Mesenchymal stem cell (in vitro differentiated cells and primary cell): ENCODE results near the gene SHF.

Experiments used
- DNase-seq: peaks from one replicate; pipeline ENCODE4 v3.0.0-alpha.2; 2013
- H2AFZ ChIP-seq: one replicate; pipeline ENCODE4 v1.6.1; 2013; ENCODE audit warnings: low read depth, mild to moderate bottlenecking, control low read depth, inconsistent platforms, low read length, moderate library complexity
- H2AK5ac ChIP-seq: 2 replicates; pipeline ENCODE4 v1.6.1; 2013; ENCODE audit warnings: low read length, moderate library complexity, mild to moderate bottlenecking, inconsistent platforms; ENCODE audit not compliant: severe bottlenecking
- H2BK120ac ChIP-seq: one replicate; pipeline ENCODE4 v1.6.1; 2013; ENCODE audit warnings: low read depth, mild to moderate bottlenecking, inconsistent platforms, low read length, moderate library complexity
- H2BK12ac ChIP-seq, 2 experiments: one replicate each; pipeline ENCODE4 v1.6.1; 2013; ENCODE audit warnings: inconsistent platforms in 2 of 2, low read length in 2 of 2, mild to moderate bottlenecking in 2 of 2, moderate library complexity in 2 of 2, control low read depth in 1 of 2
- H2BK15ac ChIP-seq: one replicate; pipeline ENCODE4 v1.6.1; 2013; ENCODE audit warnings: mild to moderate bottlenecking, low read depth, inconsistent platforms; ENCODE audit not compliant: poor library complexity, severe bottlenecking
- H2BK5ac ChIP-seq: 2 replicates; pipeline ENCODE4 v1.6.1; 2013; ENCODE audit warnings: low read depth, mild to moderate bottlenecking, low read length, control low read depth, inconsistent platforms; ENCODE audit not compliant: poor library complexity, severe bottlenecking
- H3K14ac ChIP-seq, 2 experiments: one replicate each; pipeline ENCODE4 v1.6.1; 2013; ENCODE audit warnings: inconsistent platforms in 2 of 2, low read length in 2 of 2, control low read depth in 1 of 2, mild to moderate bottlenecking in 1 of 2, moderate library complexity in 1 of 2
- H3K18ac ChIP-seq, 2 experiments: one replicate each; pipeline ENCODE4 v1.6.1; 2013; ENCODE audit warnings: inconsistent platforms in 2 of 2, low read length in 2 of 2, control low read depth in 1 of 2, low read depth in 1 of 2, mild to moderate bottlenecking in 1 of 2
- H3K23ac ChIP-seq, 2 experiments: one replicate each; pipeline ENCODE4 v1.6.1; 2013; ENCODE audit warnings: inconsistent platforms in 2 of 2, low read length in 2 of 2, mild to moderate bottlenecking in 2 of 2, moderate library complexity in 2 of 2, control low read depth in 1 of 2
- H3K27ac ChIP-seq: 2 replicates; pipeline ENCODE4 v1.5.1; 2013; ENCODE audit warnings: mild to moderate bottlenecking, moderate library complexity, low read length, control low read depth, inconsistent platforms; ENCODE audit not compliant: poor library complexity, severe bottlenecking
- H3K27me3 ChIP-seq, 2 experiments: 2 replicates each; pipeline versions ENCODE4 v1.6.1 to v1.7.0; 2013; ENCODE audit warnings: low read length in 2 of 2, mild to moderate bottlenecking in 2 of 2, moderate library complexity in 2 of 2, control low read depth in 1 of 2, inconsistent platforms in 1 of 2; ENCODE audit not compliant: control insufficient read depth in 1 of 2, insufficient read depth in 1 of 2
- H3K36me3 ChIP-seq, 2 experiments: 2 replicates each; pipeline versions ENCODE4 v1.6.1 to v1.7.0; 2013; ENCODE audit warnings: low read length in 2 of 2, control low read depth in 1 of 2, inconsistent platforms in 1 of 2, low read depth in 1 of 2, mild to moderate bottlenecking in 1 of 2; ENCODE audit not compliant: insufficient read depth in 2 of 2, control insufficient read depth in 1 of 2
- H3K4ac ChIP-seq, 2 experiments: one replicate each; pipeline ENCODE4 v1.6.1; 2013; ENCODE audit warnings: inconsistent platforms in 2 of 2, low read length in 2 of 2, mild to moderate bottlenecking in 2 of 2, moderate library complexity in 2 of 2, control low read depth in 1 of 2, low read depth in 1 of 2
- H3K4me1 ChIP-seq: 2 replicates; pipeline ENCODE4 v1.6.1; 2013; ENCODE audit warnings: low read depth, low read length, control low read depth; ENCODE audit not compliant: control insufficient read depth, insufficient read depth
- H3K4me2 ChIP-seq: 2 replicates; pipeline ENCODE4 v1.6.1; 2013; ENCODE audit warnings: low read length, mild to moderate bottlenecking, inconsistent platforms; ENCODE audit not compliant: poor library complexity, severe bottlenecking
- H3K4me3 ChIP-seq, 2 experiments: 2 replicates each; pipeline versions ENCODE4 v1.5.1 to v1.7.0; 2013; ENCODE audit warnings: low read length in 2 of 2, mild to moderate bottlenecking in 2 of 2, control low read depth in 1 of 2, low read depth in 1 of 2; ENCODE audit not compliant: insufficient read depth in 1 of 2
- H3K79me1 ChIP-seq: replicated peaks from 2 replicates; pipeline ENCODE4 v1.6.1; 2013; ENCODE audit warnings: mild to moderate bottlenecking, control low read depth, low read length, inconsistent platforms; ENCODE audit not compliant: poor library complexity, severe bottlenecking
- H3K9ac ChIP-seq: 2 replicates; pipeline ENCODE4 v1.7.0; 2013; ENCODE audit warnings: mild to moderate bottlenecking, low read length, moderate library complexity
- H3K9me3 ChIP-seq: 2 replicates; pipeline ENCODE4 v1.7.0; 2013; ENCODE audit warnings: mild to moderate bottlenecking, low read length; ENCODE audit not compliant: control insufficient read depth
- H4K8ac ChIP-seq: one replicate; pipeline ENCODE4 v1.6.1; 2013; ENCODE audit warnings: inconsistent platforms, mild to moderate bottlenecking, low read length, moderate library complexity
- H4K91ac ChIP-seq: one replicate; pipeline ENCODE4 v1.6.1; 2013; ENCODE audit warnings: mild to moderate bottlenecking, low read length, inconsistent platforms
- WGBS: methylation state at CpG from one replicate; pipeline ENCODE4 v1.1.7; 2013; ENCODE audit warnings: mixed read lengths; 5-methylcytosine and 5-hydroxymethylcytosine counted together

Gene SHF

DNA sequence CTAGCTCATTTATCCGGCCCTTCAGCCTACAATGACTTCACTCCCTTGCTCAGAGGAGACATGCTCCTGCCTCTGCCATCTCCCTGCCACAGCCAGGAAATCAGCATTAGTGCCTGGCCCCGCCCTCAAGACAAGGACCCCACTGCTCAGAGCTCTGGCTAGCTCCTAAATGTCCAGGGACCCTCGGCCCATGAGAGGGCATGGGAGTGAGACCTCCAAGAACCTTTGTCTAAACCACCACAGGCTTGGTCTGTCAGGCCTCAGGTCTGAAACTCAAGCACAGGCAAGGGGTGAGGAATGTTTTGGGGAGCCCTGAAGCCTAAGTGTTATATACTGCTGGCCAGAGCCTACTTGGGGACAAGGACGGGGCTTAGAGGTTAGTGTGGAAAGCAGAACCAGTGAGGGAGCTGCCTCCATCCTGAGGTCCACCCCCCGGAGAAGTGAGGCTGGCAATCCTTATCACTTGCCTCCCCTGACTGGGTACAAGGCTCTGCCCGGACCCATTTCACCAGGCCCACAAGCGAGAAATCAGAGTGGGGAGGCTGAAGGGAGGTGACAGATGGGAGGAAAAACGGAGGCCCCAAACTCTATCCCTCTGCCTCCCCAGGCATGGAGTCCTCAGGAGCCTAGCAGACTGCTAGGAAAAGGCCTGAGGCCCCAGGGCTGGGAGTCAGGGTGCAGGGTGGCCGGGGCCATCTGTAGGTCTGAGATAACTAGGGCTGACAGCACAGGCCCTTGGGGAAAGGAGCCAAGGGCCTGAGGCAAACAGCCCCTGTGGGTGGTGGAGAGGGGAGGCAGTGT is 18.8 kb downstream of the SHF start:
- Histone ChIP-seq H4K8ac (no peak overlapping the region), H4K91ac (no peak overlapping the region), H3K4me3 (no peak overlapping the region), H3K4me1 (peaks cover 19% of the 10 kb centered on the region), H3K36me3 (peaks cover 0 to 15% of the 10 kb centered on the region in 2 experiments), H3K9ac (no peak overlapping the region), H3K14ac (no peak overlapping the region), H3K18ac (no peak overlapping the region), H2AFZ (no peak overlapping the region), H2BK5ac (no peak overlapping the region), H3K27me3 (no peaks in the 10 kb centered on the region), H2BK120ac (no peak overlapping the region), H3K4ac (no peak overlapping the region), H2BK12ac (no peak overlapping the region), H3K79me1 (peaks cover 13% of the 10 kb centered on the region), H2AK5ac (no peak overlapping the region), H2BK15ac (no peak overlapping the region), H3K27ac (no peak overlapping the region), H3K9me3 (no peaks in the 10 kb centered on the region), H3K23ac (no peak overlapping the region), H3K4me2 (no peak overlapping the region)
- no peak for DNase-seq
- WGBS = 87% methylated on average over 6 of the region's 9 CpGs

DNA sequence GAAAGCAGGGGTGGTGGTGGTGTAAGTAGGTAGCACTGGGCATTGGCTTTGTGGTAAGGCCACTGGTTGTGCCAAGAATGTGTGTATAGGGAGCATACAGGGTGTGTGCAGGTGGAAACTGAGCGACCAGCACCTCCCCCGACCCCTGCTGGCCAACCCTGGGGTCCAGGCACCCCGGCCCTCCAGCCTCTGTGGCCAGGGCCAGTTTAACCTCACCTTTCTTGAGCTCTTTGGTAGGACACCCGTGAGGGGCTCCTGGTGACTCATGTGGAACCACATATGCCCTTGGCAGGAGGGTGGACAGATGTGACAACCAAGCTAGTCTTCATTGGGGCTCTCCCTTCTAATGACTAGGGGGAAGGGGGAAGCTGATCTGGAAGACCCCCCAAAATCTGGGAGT is 19.5 kb downstream of the SHF start:
- peak overlapping the region; percentile 31 for H4K91ac ChIP-seq
- H3K9ac ChIP-seq = no peak overlapping the region
- H3K36me3 ChIP-seq = peaks cover 0 to 8% of the 10 kb centered on the region in 2 experiments
- no peak for DNase-seq
- peaks cover 25% of the 10 kb centered on the region for H3K4me1 ChIP-seq
- no peak overlapping the region for H3K27ac ChIP-seq
- H3K4me3 ChIP-seq = no peak overlapping the region
- no peak overlapping the region for H3K18ac ChIP-seq
- no peak overlapping the region for H2BK120ac ChIP-seq
- H2AK5ac ChIP-seq = no peak overlapping the region
- no peak overlapping the region for H3K23ac ChIP-seq
- no peak overlapping the region for H3K4ac ChIP-seq
- H2AFZ ChIP-seq = no peak overlapping the region
- H2BK12ac ChIP-seq = peak overlapping the region in 1 of 2 experiments; percentile 11
- H2BK5ac ChIP-seq = no peak overlapping the region
- H3K9me3 ChIP-seq = no peaks in the 10 kb centered on the region
- WGBS = 94% methylated on average over 4 of the region's 4 CpGs
- H2BK15ac ChIP-seq = no peak overlapping the region
- no peak overlapping the region for H3K14ac ChIP-seq
- no peaks in the 10 kb centered on the region for H3K27me3 ChIP-seq
- peaks cover 15% of the 10 kb centered on the region for H3K79me1 ChIP-seq
- H3K4me2 ChIP-seq = no peak overlapping the region
- no peak overlapping the region for H4K8ac ChIP-seq

GRCh38 chr15:45167631-45168205 is 20.0 kb downstream of the SHF start:
- peak overlapping the region; percentile 44 for H2AK5ac ChIP-seq
- H4K8ac ChIP-seq = peak overlapping the region; percentile 76
- H4K91ac ChIP-seq = peak overlapping the region; percentile 54
- peak overlapping the region; percentile 95 for H3K9ac ChIP-seq
- peak overlapping the region; percentile 62 to 78 for H3K4me3 ChIP-seq
- H3K18ac ChIP-seq = no peak overlapping the region
- H2AFZ ChIP-seq = no peak overlapping the region
- H3K4ac ChIP-seq = peak overlapping the region in 1 of 2 experiments; percentile 24
- WGBS = 64% methylated on average over 7 of the region's 9 CpGs
- peak overlapping the region; percentile 14 for H3K27ac ChIP-seq
- no peaks in the 10 kb centered on the region for H3K9me3 ChIP-seq
- no peaks in the 10 kb centered on the region for H3K27me3 ChIP-seq
- H2BK12ac ChIP-seq = peak overlapping the region; percentile 11 to 31
- H3K79me1 ChIP-seq = peaks cover 15% of the 10 kb centered on the region
- no peak overlapping the region for H2BK5ac ChIP-seq
- H3K36me3 ChIP-seq = peaks cover 0 to 5% of the 10 kb centered on the region in 2 experiments
- DNase-seq = no peak
- H2BK120ac ChIP-seq = no peak overlapping the region
- no peak overlapping the region for H2BK15ac ChIP-seq
- peaks cover 31% of the 10 kb centered on the region for H3K4me1 ChIP-seq
- no peak overlapping the region for H3K14ac ChIP-seq
- no peak overlapping the region for H3K4me2 ChIP-seq
- H3K23ac ChIP-seq = no peak overlapping the region

DNA sequence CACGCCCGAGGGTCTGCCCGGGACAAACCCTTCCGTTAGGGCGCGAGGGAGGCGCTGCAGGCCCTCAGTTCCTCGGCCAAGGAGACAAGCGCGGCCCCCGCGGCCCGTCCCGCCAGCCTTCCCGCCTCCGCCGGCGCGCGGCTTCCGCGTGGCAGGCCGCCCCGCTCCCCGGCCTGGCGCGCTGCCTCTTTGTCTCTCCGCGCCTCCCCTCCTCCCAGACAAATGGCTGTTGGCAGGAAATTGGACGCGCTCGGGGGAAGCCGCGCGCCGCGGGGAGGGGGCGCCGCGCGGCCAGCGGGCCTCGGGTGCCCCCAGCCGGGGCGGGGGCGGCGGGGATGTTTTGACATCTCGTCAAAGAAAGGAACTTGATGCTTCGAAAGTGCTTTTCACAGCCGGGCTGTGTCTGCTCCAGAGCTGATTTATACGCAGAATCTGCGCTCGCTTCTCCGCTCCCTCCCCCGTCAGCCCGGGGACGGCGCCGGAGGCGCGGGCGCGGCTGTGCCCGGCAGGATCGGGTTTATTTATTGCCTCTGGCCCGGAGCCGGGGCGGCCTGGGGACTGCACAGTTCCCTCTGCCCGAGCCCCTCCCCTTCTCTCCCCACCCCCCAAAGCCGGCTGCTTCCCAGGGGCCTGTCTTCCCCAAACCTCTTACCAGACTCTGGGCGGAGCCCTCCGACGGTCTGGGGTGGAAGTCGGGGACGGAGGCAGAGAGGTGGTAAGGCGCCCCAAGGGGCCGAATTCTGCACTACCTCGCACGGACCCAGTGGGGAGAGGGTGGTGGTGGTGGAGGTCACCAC is 20.7 kb downstream of the SHF start:
- WGBS = under 1% methylated on average over 59 of the region's 79 CpGs

More for the DNA sequence above, 20.7 kb downstream of the SHF start:
- no peak overlapping the region for H3K23ac ChIP-seq
- no peak overlapping the region for H2AK5ac ChIP-seq
- no peak overlapping the region for H2BK12ac ChIP-seq
- peak; percentile 86 for DNase-seq
- peak overlapping the region; percentile 72 for H3K4me2 ChIP-seq
- no peaks in the 10 kb centered on the region for H3K9me3 ChIP-seq
- peak overlapping the region; percentile 91 for H2BK120ac ChIP-seq
- H3K27ac ChIP-seq = peak overlapping the region; percentile 51
- peak overlapping the region; percentile 38 for H2BK15ac ChIP-seq
- peak overlapping the region; percentile 95 for H3K9ac ChIP-seq
- peak overlapping the region; percentile 99 for H4K8ac ChIP-seq
- H4K91ac ChIP-seq = peak overlapping the region; percentile 98
- peak overlapping the region; percentile 62 to 78 for H3K4me3 ChIP-seq
- H3K4ac ChIP-seq = peak overlapping the region; percentile 27 to 56
- H3K14ac ChIP-seq = peak overlapping the region in 1 of 2 experiments; percentile 53
- no peaks in the 10 kb centered on the region for H3K27me3 ChIP-seq
- H3K79me1 ChIP-seq = peaks cover 15% of the 10 kb centered on the region
- H2BK5ac ChIP-seq = peak overlapping the region; percentile 74
- H3K36me3 ChIP-seq = peaks cover 0 to 5% of the 10 kb centered on the region in 2 experiments
- H3K18ac ChIP-seq = peak overlapping the region; percentile 79 to 95
- H3K4me1 ChIP-seq = peaks cover 33% of the 10 kb centered on the region
- peak overlapping the region; percentile 62 for H2AFZ ChIP-seq
